Naive thymus-derived CD4-positive, alpha-beta T cell (primary cell): ENCODE results near the gene CTDSP1. TPM values are rescaled to one million over a fixed set of nuclear protein-coding genes. Genes with fewer than 3 reads are reported as not detected.

ENCODE experiments used
- ATAC-seq: fragments of 150-1000 bp; cut with Tn5 transposase; 2 replicates; pipeline ENCODE4 v1.10.0; 2021; ENCODE audit warnings: mild to moderate bottlenecking, moderate library complexity
- CTCF ChIA-PET: fragments of 350-600 bp; sonication (Branson Sonifier 250); formaldehyde crosslinking; loops from one replicate; lab custom pipeline; 2021; ENCODE audit warnings: antibody characterized with exemption; lab: Charles Lee
- POLR2A ChIA-PET: fragments of 350-600 bp; sonication (Branson Sonifier 250); formaldehyde crosslinking; loops from one replicate; lab custom pipeline; 2021; ENCODE audit warnings: antibody characterized with exemption, inconsistent platforms; lab: Charles Lee
- DNase-seq, 9 donors: peaks; one replicate each; pipeline versions ENCODE4 v3.0.0 to v3.0.0-alpha.2; 2020 to 2022; ENCODE audit warnings: mixed read lengths in 1 of 9
- H3K27ac ChIP-seq: one replicate; pipeline ENCODE4 v1.7.0; 2013; ENCODE audit warnings: mild to moderate bottlenecking, low read depth, low read length, moderate library complexity
- H3K27me3 ChIP-seq, 2 donors: one replicate each; pipeline ENCODE4 v1.7.0; 2013; ENCODE audit warnings: low read length in 2 of 2, mild to moderate bottlenecking in 2 of 2, moderate library complexity in 2 of 2; ENCODE audit not compliant: control insufficient read depth in 2 of 2, insufficient read depth in 2 of 2
- H3K36me3 ChIP-seq, 3 experiments: 1 replicate in 2 of 3; 2 replicates in 1 of 3; pipeline ENCODE4 v1.7.0; 2013; ENCODE audit warnings: low read length in 3 of 3, mild to moderate bottlenecking in 3 of 3, moderate library complexity in 1 of 3; ENCODE audit not compliant: insufficient read depth in 3 of 3, control insufficient read depth in 2 of 3
- H3K4me1 ChIP-seq, 2 donors: one replicate each; pipeline ENCODE4 v1.7.0; 2013; ENCODE audit warnings: low read length in 2 of 2, mild to moderate bottlenecking in 2 of 2, moderate library complexity in 1 of 2; ENCODE audit not compliant: control insufficient read depth in 2 of 2, insufficient read depth in 2 of 2
- H3K4me3 ChIP-seq: 2 replicates; pipeline ENCODE4 v1.7.0; 2013; ENCODE audit warnings: mild to moderate bottlenecking, low read length
- H3K9me3 ChIP-seq, 3 experiments: 1 replicate in 2 of 3; 2 replicates in 1 of 3; pipeline ENCODE4 v1.7.0; 2013; ENCODE audit warnings: low read length in 3 of 3; ENCODE audit not compliant: control insufficient read depth in 2 of 3
- H3K27ac Mint-ChIP-seq, 9 donors: one replicate each; pipeline ENCODE4 v1.8.0; 2020 to 2022; ENCODE audit warnings: mixed read lengths in 9 of 9, mild to moderate bottlenecking in 8 of 9, moderate library complexity in 5 of 9, inconsistent platforms in 2 of 9
- H3K27me3 Mint-ChIP-seq, 5 donors: one replicate each; pipeline ENCODE4 v1.8.0; 2021 to 2022; ENCODE audit warnings: mixed read lengths in 5 of 5, mild to moderate bottlenecking in 1 of 5
- H3K36me3 Mint-ChIP-seq, 5 donors: one replicate each; pipeline ENCODE4 v1.8.0; 2020 to 2022; ENCODE audit warnings: mixed read lengths in 5 of 5, mild to moderate bottlenecking in 3 of 5, inconsistent platforms in 1 of 5
- H3K4me1 Mint-ChIP-seq, 7 donors: one replicate each; pipeline ENCODE4 v1.8.0; 2020 to 2022; ENCODE audit warnings: mixed read lengths in 7 of 7, mild to moderate bottlenecking in 3 of 7, inconsistent platforms in 1 of 7
- H3K4me3 Mint-ChIP-seq, 10 donors: one replicate each; pipeline ENCODE4 v1.8.0; 2020 to 2022; ENCODE audit warnings: mild to moderate bottlenecking in 10 of 10, mixed read lengths in 10 of 10, moderate library complexity in 6 of 10, inconsistent platforms in 2 of 10
- H3K9me3 Mint-ChIP-seq, 11 donors: one replicate each; pipeline ENCODE4 v1.8.0; 2020 to 2022; ENCODE audit warnings: mixed read lengths in 11 of 11, mild to moderate bottlenecking in 4 of 11, inconsistent platforms in 1 of 11, moderate library complexity in 1 of 11
- intact Hi-C, 2 donors: fragments of 100-400 bp; cut with micrococcal nuclease; formaldehyde crosslinking; loops; one replicate each; pipeline ENCODE4 v1.15.1; 2023
- polyA plus RNA-seq, 2 donors: library from polyadenylated mRNA; unstranded; fragments of 300-500 nt; fragmentation: Illumina TruSeq; gene quantifications; one replicate each; pipeline ENCODE4 v1.2.3, GENCODE V29; 2021
- total RNA-seq, 6 experiments: library from RNA in 5 of 6; stranded (reverse) in 5 of 6; gene quantifications; 1 replicate in 5 of 6; 2 replicates in 1 of 6; pipeline ENCODE4 v1.2.3 and lab custom pipeline; 2021 to 2026

CTDSP1 gene
- total and polyA plus RNA-seq, 7 experiments from 2014 or later: 22.5 to 219 (median 148) TPM

- no peaks in the 10 kb centered on the region for H3K9me3 Mint-ChIP-seq
- ATAC-seq (peak; percentile 10), DNase-seq (peak; percentile 54 to 77 (median 65))
- intact Hi-C loops: loop anchor here (1.0 to 5.0 kb wide), 10 partner anchors 41 to 1144 kb away; partner anchors contain the start of genes ARPC2 (in 1 of the 2), CATIP (in 1 of the 2), CHPF (in 1 of the 2) and DNPEP (in 1 of the 2)
- ChIA-PET CTCF (interaction anchor here (2.6 kb wide), 1 partner anchor 112 kb away, joined by 17 read pairs; no protein-coding TSS in a partner anchor), POLR2A (interaction anchor here (1.0 to 3.0 kb wide), 7 partner anchors 7 to 128 kb away, joined by 3 to 36 read pairs (median 4); partner anchors contain the start of genes AAMP and PNKD)
- Histone ChIP-seq H3K27ac (peak overlapping the region; percentile 86), H3K27me3 (no peaks in the 10 kb centered on the region), H3K9me3 (no peaks in the 10 kb centered on the region), H3K4me1 (peaks cover 35 to 41% of the 10 kb centered on the region in 2 donors), H3K4me3 (peak overlapping the region; percentile 71), H3K36me3 (peaks cover 0 to 26% (median 0%) of the 10 kb centered on the region in 3 experiments)
- no peaks in the 10 kb centered on the region for H3K27me3 Mint-ChIP-seq
- peak overlapping the region; percentile 85 to 99 (median 94) for H3K4me3 Mint-ChIP-seq
- H3K27ac Mint-ChIP-seq: peak overlapping the region; percentile 96 to 100 (median 97)
- peaks cover 0 to 16% (median 0%) of the 10 kb centered on the region in 5 donors for H3K36me3 Mint-ChIP-seq
- H3K4me1 Mint-ChIP-seq: peaks cover 24 to 57% (median 55%) of the 10 kb centered on the region in 7 donors
Measured at GRCh38 chr2:218398437-218399390, 954 bp upstream of the CTDSP1 start.

GRCh38 chr2:218400167-218400929, 680 bp downstream of the CTDSP1 start:
- H3K27me3 Mint-ChIP-seq: no peaks in the 10 kb centered on the region
- Histone ChIP-seq H3K4me3 (peak overlapping the region; percentile 63), H3K27me3 (no peaks in the 10 kb centered on the region), H3K4me1 (peaks cover 24 to 37% of the 10 kb centered on the region in 2 donors), H3K9me3 (no peaks in the 10 kb centered on the region), H3K36me3 (peaks cover 0 to 43% (median 0%) of the 10 kb centered on the region in 3 experiments), H3K27ac (peak overlapping the region; percentile 86)
- intact Hi-C loops: no loop called here
- ChIA-PET CTCF (interaction anchor here (0.6 kb wide), 1 partner anchor 894 kb away, joined by 3 read pairs; no protein-coding TSS in a partner anchor), POLR2A (interaction anchor here (0.7 to 2.3 kb wide), 9 partner anchors 32 to 259 kb away, joined by 3 to 12 read pairs (median 4); partner anchors contain the start of genes AAMP, BCS1L, PNKD and ZNF142)
- H3K36me3 Mint-ChIP-seq: peaks cover 0 to 27% (median 0%) of the 10 kb centered on the region in 5 donors
- H3K4me1 Mint-ChIP-seq: peaks cover 26 to 59% (median 52%) of the 10 kb centered on the region in 7 donors
- peak in 7 of 9 donors; percentile 37 to 59 (median 50) for DNase-seq
- H3K4me3 Mint-ChIP-seq: peak overlapping the region; percentile 92 to 99 (median 95)
- peak overlapping the region; percentile 64 to 100 (median 94) for H3K27ac Mint-ChIP-seq
- no peaks in the 10 kb centered on the region for H3K9me3 Mint-ChIP-seq
- no peak for ATAC-seq

GRCh38 chr2:218400930-218401881, 1.5 kb downstream of the CTDSP1 start:
- peaks cover 0 to 27% (median 0%) of the 10 kb centered on the region in 5 donors for H3K36me3 Mint-ChIP-seq
- no peak for ATAC-seq
- no peaks in the 10 kb centered on the region for H3K9me3 Mint-ChIP-seq
- POLR2A ChIA-PET: interaction anchor here (0.8 to 2.3 kb wide), 9 partner anchors 12 to 258 kb away, joined by 3 to 12 read pairs (median 4); partner anchors contain the start of genes AAMP, BCS1L, PNKD and TMBIM1
- Histone ChIP-seq H3K4me1 (peaks cover 28 to 43% of the 10 kb centered on the region in 2 donors), H3K4me3 (no peak overlapping the region), H3K27me3 (no peaks in the 10 kb centered on the region), H3K36me3 (peaks cover 0 to 43% (median 0%) of the 10 kb centered on the region in 3 experiments), H3K9me3 (no peaks in the 10 kb centered on the region), H3K27ac (peak overlapping the region; percentile 86)
- peak overlapping the region; percentile 70 to 99 (median 94) for H3K4me3 Mint-ChIP-seq
- H3K27me3 Mint-ChIP-seq: no peaks in the 10 kb centered on the region
- peaks cover 34 to 60% (median 53%) of the 10 kb centered on the region in 7 donors for H3K4me1 Mint-ChIP-seq
- CTCF ChIA-PET: interaction anchor here (1.1 kb wide), 1 partner anchor 65 kb away, joined by 4 read pairs; no protein-coding TSS in a partner anchor
- peak overlapping the region in 8 of 9 donors; percentile 34 to 73 (median 66) for H3K27ac Mint-ChIP-seq
- DNase-seq: no peak
- intact Hi-C loops: no loop called here

GRCh38 chr2:218401890-218402289, 2.2 kb downstream of the CTDSP1 start:
- intact Hi-C loops: no loop called here
- Mint-ChIP-seq H3K27ac (peak overlapping the region in 6 of 9 donors; percentile 34 to 72 (median 66)), H3K4me1 (peaks cover 34 to 62% (median 51%) of the 10 kb centered on the region in 7 donors), H3K27me3 (no peaks in the 10 kb centered on the region), H3K9me3 (no peaks in the 10 kb centered on the region), H3K4me3 (peak overlapping the region; percentile 70 to 99 (median 94)), H3K36me3 (peaks cover 0 to 26% (median 0%) of the 10 kb centered on the region in 5 donors)
- H3K27ac ChIP-seq: peak overlapping the region; percentile 54
- peaks cover 0 to 43% (median 0%) of the 10 kb centered on the region in 3 experiments for H3K36me3 ChIP-seq
- no peak overlapping the region for H3K4me3 ChIP-seq
- H3K9me3 ChIP-seq: no peaks in the 10 kb centered on the region
- no peaks in the 10 kb centered on the region for H3K27me3 ChIP-seq
- DNase-seq (no peak), ATAC-seq (no peak)
- POLR2A ChIA-PET: interaction anchor here (0.8 to 2.3 kb wide), 4 partner anchors 13 to 115 kb away, joined by 3 to 8 read pairs (median 4); partner anchors contain the start of gene TMBIM1
- peaks cover 26 to 39% of the 10 kb centered on the region in 2 donors for H3K4me1 ChIP-seq
- CTCF ChIA-PET: interaction anchor here (1.1 kb wide), 1 partner anchor 64 kb away, joined by 4 read pairs; no protein-coding TSS in a partner anchor

- ChIA-PET POLR2A (interaction anchor here (0.5 to 2.3 kb wide), 3 partner anchors 66 to 122 kb away, joined by 3 to 8 read pairs (median 3); partner anchors contain the start of gene TMBIM1), CTCF (no interaction called here)
- Histone ChIP-seq H3K4me3 (no peak overlapping the region), H3K27ac (peak overlapping the region; percentile 54), H3K36me3 (peaks cover 0 to 43% (median 0%) of the 10 kb centered on the region in 3 experiments), H3K9me3 (no peaks in the 10 kb centered on the region), H3K4me1 (peaks cover 31 to 36% of the 10 kb centered on the region in 2 donors), H3K27me3 (no peaks in the 10 kb centered on the region)
- DNase-seq: no peak
- peak overlapping the region in 3 of 9 donors; percentile 52 to 63 (median 63) for H3K27ac Mint-ChIP-seq
- no peak for ATAC-seq
- intact Hi-C loops: no loop called here
- H3K4me3 Mint-ChIP-seq: peak overlapping the region in 6 of 10 donors; percentile 6 to 97 (median 30)
- H3K4me1 Mint-ChIP-seq: peaks cover 34 to 61% (median 51%) of the 10 kb centered on the region in 7 donors
- H3K36me3 Mint-ChIP-seq: peaks cover 0 to 24% (median 0%) of the 10 kb centered on the region in 5 donors
- H3K27me3 Mint-ChIP-seq: no peaks in the 10 kb centered on the region
- no peaks in the 10 kb centered on the region for H3K9me3 Mint-ChIP-seq
Measured at GRCh38 chr2:218402491-218402901, 2.8 kb downstream of the CTDSP1 start.
